Left ventricle myocardium superior (tissue), 1 donor: Measurements from ENCODE around the gene IL5RA. TPM values are rescaled to one million over a fixed set of nuclear protein-coding genes. Genes with fewer than 3 reads are reported as not detected.
A peak's percentile ranks its signal among the peaks of the same experiment; 100 is the strongest.

Experiments
- ATAC-seq: fragments of 200-7000 bp; cut with Tn5 transposase; one replicate; pipeline ENCODE4 v1.9.1; 2020; ENCODE audit warnings: mild to moderate bottlenecking, moderate library complexity
- DNase-seq: peaks from one replicate; pipeline ENCODE4 v3.0.0-alpha.2; 2020
- intact Hi-C: fragments of 100-400 bp; cut with micrococcal nuclease; formaldehyde crosslinking; loops from one replicate; pipeline ENCODE4 v1.11.0; 2022
- long read RNA-seq: library from polyadenylated mRNA; unstranded; transcript quantifications from one replicate; pipeline ENCODE4 v2.0.0, GENCODE V29; 2021
- total RNA-seq: library from RNA; stranded (reverse); fragmentation: NEBNext Ultra II Directional; extraction: Animal tissue kit (Norgen Biotek cat#: 25700); gene quantifications from one replicate; pipeline ENCODE4 v1.2.1, GENCODE V29; 2021
- donor health status: DM: no; HTN: yes; CAD: no; lungs with severe emphysema.

Gene IL5RA
- total RNA-seq, result 0.17 TPM
- long read RNA-seq, result 0 reads

- intact Hi-C loops, result no loop called here
- DNase-seq (no peak), ATAC-seq (peak; percentile 39)
These were observed at the start of gene IL5RA for GRCh38 chr3:3110299-3110630. IL5RA (minus strand) TSS chr3:3110374; CDS start chr3:3104984, 5,390 bp downstream.

- no peak for DNase-seq
- intact Hi-C loops, result no loop called here
- ATAC-seq, result no peak
These were observed 47.3 kb upstream of the IL5RA start for GRCh38 chr3:3157484-3157883.

GRCh38 chr3:3154879-3155610 is 44.9 kb upstream of the IL5RA start:
- ATAC-seq, result no peak
- no peak for DNase-seq
- intact Hi-C loops, result no loop called here

GRCh38 chr3:3151513-3151912 is 41.3 kb upstream of the IL5RA start:
- DNase-seq, result no peak
- intact Hi-C loops, result no loop called here
- ATAC-seq, result peak; percentile 12

- intact Hi-C loops, result no loop called here
- no peak for DNase-seq
- ATAC-seq, result no peak
These were observed 39.4 kb upstream of the IL5RA start for GRCh38 chr3:3149560-3149959.

- ATAC-seq (no peak), DNase-seq (no peak)
- intact Hi-C loops, result no loop called here
These were observed 35.7 kb upstream of the IL5RA start for GRCh38 chr3:3145831-3146230.

GRCh38 chr3:3141939-3142338 is 31.8 kb upstream of the IL5RA start:
- DNase-seq (no peak), ATAC-seq (no peak)
- intact Hi-C loops, result no loop called here

- intact Hi-C loops, result no loop called here
These were observed 27.4 kb upstream of the IL5RA start for GRCh38 chr3:3137526-3137925.

GRCh38 chr3:3134750-3135448 is 24.7 kb upstream of the IL5RA start:
- intact Hi-C loops, result no loop called here
- DNase-seq, result no peak
- no peak for ATAC-seq

More at GRCh38 chr3:3137526-3137925, 27.4 kb upstream of the IL5RA start:
- DNase-seq (no peak), ATAC-seq (no peak)

- DNase-seq, result no peak
- no peak for ATAC-seq
- intact Hi-C loops, result no loop called here
These were observed 23.3 kb upstream of the IL5RA start for GRCh38 chr3:3133500-3133899.

- DNase-seq, result no peak
- no peak for ATAC-seq
- intact Hi-C loops, result loop anchor here (10.0 kb wide), 1 partner anchor 45 kb away; the partner anchor contains the start of gene CRBN
These were observed 19.4 kb upstream of the IL5RA start for GRCh38 chr3:3129579-3129978.

GRCh38 chr3:3127432-3128010 is 17.3 kb upstream of the IL5RA start:
- ATAC-seq, result no peak
- DNase-seq, result no peak
- intact Hi-C loops, result loop anchor here (10.0 kb wide), 1 partner anchor 47 kb away; the partner anchor contains the start of gene CRBN

- peak; percentile 98 for DNase-seq
- intact Hi-C loops, result loop anchor here (10.0 kb wide), 1 partner anchor 48 kb away; the partner anchor contains the start of gene CRBN
- peak; percentile 99 for ATAC-seq
These were observed 16.6 kb upstream of the IL5RA start, which contains the start of gene TRNT1 for GRCh38 chr3:3126477-3127431. TRNT1 (plus strand) TSS chr3:3126940; CDS start chr3:3129041, 2,101 bp downstream.

GRCh38 chr3:3125977-3126376 is 15.8 kb upstream of the IL5RA start:
- no peak for ATAC-seq

GRCh38 chr3:3119393-3119851 is 9.2 kb upstream of the IL5RA start:
- intact Hi-C loops, result no loop called here
- DNase-seq (no peak), ATAC-seq (no peak)

More at GRCh38 chr3:3125977-3126376, 15.8 kb upstream of the IL5RA start:
- no peak for DNase-seq
- intact Hi-C loops, result loop anchor here (10.0 kb wide), 1 partner anchor 49 kb away; the partner anchor contains the start of gene CRBN

- no peak for DNase-seq
- intact Hi-C loops, result no loop called here
- ATAC-seq, result no peak
These were observed 7.5 kb upstream of the IL5RA start for GRCh38 chr3:3117651-3118050.

GRCh38 chr3:3113042-3113709 is 3.0 kb upstream of the IL5RA start:
- intact Hi-C loops, result no loop called here
- no peak for DNase-seq
- ATAC-seq, result no peak

GRCh38 chr3:3110749-3111361 is 681 bp upstream of the IL5RA start:
- DNase-seq (no peak), ATAC-seq (no peak)
- intact Hi-C loops, result no loop called here
